Heart left ventricle (tissue), 13 donors: ENCODE data around the gene FAM50B.

Experiments
- POLR2A ChIP-seq, 2 donors: fragments of 450-650 bp; IDR thresholded peaks; one replicate each; pipeline ENCODE4 v1.6.1; 2017; ENCODE audit warnings: antibody characterized with exemption in 2 of 2, mild to moderate bottlenecking in 2 of 2, moderate library complexity in 2 of 2
- TF ChIP-seq, protein P1 (sequence below), 12 donors: fragments of 200-600 bp; sonication (generic) in 4 of 12; IDR thresholded peaks; one replicate each; pipeline versions ENCODE4 v1.5.0 to v1.8.0; 2018 to 2022; ENCODE audit warnings: antibody characterized with exemption in 12 of 12, mild to moderate bottlenecking in 5 of 12
- donor health status: ischemic (EF 13 %, LVEDD 7.1; RV severe dilation, severe dysfunction).
- donor health status: DM: no; HTN: yes; CAD: no.
- donor health status: DM: no; HTN: no; CAD: no.
- donor health status: ischemic (EF 25% LVEDD 6.9; RV normal size, moderate dysfunction).
- donor health status: ischemic (EF 25% LVEDD 5.7; RV mildly dilated, moderate dysfunction).
- donor health status: ischemic (EF 35%, LVEDD 5.7; RV mildly dilated, moderate dysfunction).
- donor health status: nonischemic (EF 11% LVEDD 7.7; RV severe dilation, severe dysfunction).
- donor health status: DM: yes; HTN: yes; CAD: no.
- donor health status: PGD.
- donor health status: ischemic (EF 29% LVEDD 5.4; RV normal size, mild dysfunction).
- donor health status: nonischemic (EF 23%, LVEDD 6.1; RV moderate dilation, normal function).

DNA sequence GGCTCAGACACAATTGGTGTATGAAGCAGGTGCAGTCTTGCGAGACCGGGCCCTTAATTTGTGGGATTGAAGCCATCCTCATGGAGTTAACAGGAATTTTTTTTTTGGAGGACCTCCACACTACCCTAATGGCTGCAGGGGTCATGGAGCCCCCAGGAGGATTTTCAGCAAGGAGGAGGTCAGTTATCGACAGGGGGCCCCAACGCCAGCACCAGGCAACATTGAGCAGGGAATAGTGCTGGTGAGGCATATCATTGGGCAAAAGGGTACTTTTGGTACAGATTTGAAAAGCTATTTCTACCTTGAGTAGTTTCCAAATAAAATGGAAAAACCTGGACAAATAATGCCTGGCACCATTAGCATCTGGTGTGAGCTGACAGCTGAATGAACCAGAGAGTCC, 6.7 kb downstream of the FAM50B start:
- TF ChIP-seq, protein P1, sequence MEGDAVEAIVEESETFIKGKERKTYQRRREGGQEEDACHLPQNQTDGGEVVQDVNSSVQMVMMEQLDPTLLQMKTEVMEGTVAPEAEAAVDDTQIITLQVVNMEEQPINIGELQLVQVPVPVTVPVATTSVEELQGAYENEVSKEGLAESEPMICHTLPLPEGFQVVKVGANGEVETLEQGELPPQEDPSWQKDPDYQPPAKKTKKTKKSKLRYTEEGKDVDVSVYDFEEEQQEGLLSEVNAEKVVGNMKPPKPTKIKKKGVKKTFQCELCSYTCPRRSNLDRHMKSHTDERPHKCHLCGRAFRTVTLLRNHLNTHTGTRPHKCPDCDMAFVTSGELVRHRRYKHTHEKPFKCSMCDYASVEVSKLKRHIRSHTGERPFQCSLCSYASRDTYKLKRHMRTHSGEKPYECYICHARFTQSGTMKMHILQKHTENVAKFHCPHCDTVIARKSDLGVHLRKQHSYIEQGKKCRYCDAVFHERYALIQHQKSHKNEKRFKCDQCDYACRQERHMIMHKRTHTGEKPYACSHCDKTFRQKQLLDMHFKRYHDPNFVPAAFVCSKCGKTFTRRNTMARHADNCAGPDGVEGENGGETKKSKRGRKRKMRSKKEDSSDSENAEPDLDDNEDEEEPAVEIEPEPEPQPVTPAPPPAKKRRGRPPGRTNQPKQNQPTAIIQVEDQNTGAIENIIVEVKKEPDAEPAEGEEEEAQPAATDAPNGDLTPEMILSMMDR (IDR thresholded peaks at IDR 0.05) = no peak
- no peak for TF ChIP-seq POLR2A (IDR thresholded peaks at IDR 0.05)
